ENCODE measurements around the gene SFMBT2. TPM values are rescaled to one million over a fixed set of nuclear protein-coding genes. Genes with fewer than 3 reads are reported as not detected.

Gene SFMBT2
- total and polyA plus RNA-seq, 2 experiments from 2014 or later: 4.3 to 5.9 TPM

DNA sequence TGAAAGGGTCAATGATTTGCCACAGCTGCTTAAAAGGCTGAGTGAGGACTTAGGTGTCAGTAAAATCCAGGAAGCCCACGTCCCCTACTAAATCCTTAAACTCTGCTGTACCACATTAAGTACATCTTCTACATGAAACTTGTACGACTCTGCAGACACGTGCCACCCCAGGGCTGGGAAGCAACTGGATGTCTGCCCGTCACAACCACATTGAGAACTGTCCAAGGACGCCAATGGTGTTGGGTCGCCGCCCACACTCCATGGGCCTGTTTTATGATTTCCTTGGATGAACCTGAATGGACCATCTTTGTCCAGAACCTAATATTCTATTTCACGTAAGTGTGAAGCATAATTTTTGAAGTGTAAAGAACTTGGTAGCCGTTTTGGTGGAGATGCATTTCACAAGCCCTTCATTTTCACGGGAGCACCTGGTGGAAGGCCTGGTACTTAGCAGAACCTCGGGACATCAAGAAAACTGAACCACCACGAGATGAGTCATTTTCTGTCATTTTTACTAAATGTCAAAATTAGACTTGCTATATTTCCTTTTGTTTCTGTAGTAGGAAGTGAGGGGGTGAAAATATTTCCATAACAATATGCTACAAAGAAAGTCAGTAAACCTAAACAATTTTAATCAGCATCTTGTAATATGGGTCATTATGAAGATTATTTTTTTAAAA, 134.9 kb downstream of the SFMBT2 start:
- H3K27ac ChIP-seq: no peak overlapping the region
- no peak overlapping the region for H3K4me3 ChIP-seq
- H3K27me3 ChIP-seq: no peaks in the 10 kb centered on the region
- TF ChIP-seq, protein P1, sequence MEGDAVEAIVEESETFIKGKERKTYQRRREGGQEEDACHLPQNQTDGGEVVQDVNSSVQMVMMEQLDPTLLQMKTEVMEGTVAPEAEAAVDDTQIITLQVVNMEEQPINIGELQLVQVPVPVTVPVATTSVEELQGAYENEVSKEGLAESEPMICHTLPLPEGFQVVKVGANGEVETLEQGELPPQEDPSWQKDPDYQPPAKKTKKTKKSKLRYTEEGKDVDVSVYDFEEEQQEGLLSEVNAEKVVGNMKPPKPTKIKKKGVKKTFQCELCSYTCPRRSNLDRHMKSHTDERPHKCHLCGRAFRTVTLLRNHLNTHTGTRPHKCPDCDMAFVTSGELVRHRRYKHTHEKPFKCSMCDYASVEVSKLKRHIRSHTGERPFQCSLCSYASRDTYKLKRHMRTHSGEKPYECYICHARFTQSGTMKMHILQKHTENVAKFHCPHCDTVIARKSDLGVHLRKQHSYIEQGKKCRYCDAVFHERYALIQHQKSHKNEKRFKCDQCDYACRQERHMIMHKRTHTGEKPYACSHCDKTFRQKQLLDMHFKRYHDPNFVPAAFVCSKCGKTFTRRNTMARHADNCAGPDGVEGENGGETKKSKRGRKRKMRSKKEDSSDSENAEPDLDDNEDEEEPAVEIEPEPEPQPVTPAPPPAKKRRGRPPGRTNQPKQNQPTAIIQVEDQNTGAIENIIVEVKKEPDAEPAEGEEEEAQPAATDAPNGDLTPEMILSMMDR (IDR thresholded peaks at IDR 0.05; ENCODE audit: low read depth, low read length): no peak
- no peaks in the 10 kb centered on the region for H3K4me1 ChIP-seq (ENCODE audit: low read depth)
- no peaks in the 10 kb centered on the region for H3K36me3 ChIP-seq
- no peaks in the 10 kb centered on the region for H3K9me3 ChIP-seq (ENCODE audit: low read depth)
- no peak for DNase-seq (ENCODE audit: low read depth in 1 of 2, low spot score in 1 of 2)

DNA sequence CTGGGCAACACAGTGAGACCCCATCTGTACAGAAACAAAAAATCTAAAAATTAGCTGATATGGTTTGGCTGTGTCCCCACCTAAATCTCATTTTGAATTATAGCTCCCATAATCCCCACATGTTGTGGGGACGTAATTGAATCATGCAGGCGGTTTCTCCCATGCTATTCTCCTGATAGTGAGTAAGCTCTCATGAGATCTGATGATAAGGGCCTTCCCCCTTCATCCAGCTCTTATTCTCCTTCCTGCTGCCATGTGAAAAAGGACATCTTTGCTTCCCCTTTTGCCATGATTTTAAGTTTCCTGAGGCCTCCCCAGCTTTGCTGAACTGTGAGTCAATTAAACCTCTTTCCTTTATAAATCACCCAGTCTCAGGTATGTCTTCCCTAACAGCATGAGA, 136.5 kb downstream of the SFMBT2 start:
- Histone ChIP-seq H3K9me3 (ENCODE audit: low read depth) (no peaks in the 10 kb centered on the region), H3K4me3 (no peak overlapping the region), H3K36me3 (no peaks in the 10 kb centered on the region), H3K27ac (no peak overlapping the region), H3K27me3 (no peaks in the 10 kb centered on the region), H3K4me1 (ENCODE audit: low read depth) (no peaks in the 10 kb centered on the region)
- TF ChIP-seq, protein P1 (IDR thresholded peaks at IDR 0.05; ENCODE audit: low read depth, low read length): no peak
- DNase-seq (ENCODE audit: low read depth in 1 of 2, low spot score in 1 of 2): no peak

DNA sequence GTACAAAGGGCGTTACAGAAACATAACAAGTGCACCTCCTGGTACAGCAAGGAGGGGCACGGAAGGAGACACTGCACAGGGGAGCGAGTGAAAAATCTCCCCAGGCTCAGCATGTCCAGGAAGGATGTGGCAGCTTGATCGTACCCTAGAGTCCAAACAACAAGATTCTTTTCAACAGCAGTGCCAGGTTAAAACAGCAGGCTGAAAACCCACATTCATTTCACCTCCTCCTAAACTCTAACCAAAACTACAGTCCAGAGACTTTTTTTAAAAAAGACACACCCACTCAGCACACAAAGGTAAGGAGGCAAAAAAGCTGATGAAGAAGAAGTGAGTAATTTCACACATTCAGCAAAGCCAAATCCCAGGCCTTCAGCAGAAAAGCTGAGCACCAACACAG, 138.8 kb downstream of the SFMBT2 start:
- H3K27me3 ChIP-seq: no peaks in the 10 kb centered on the region
- no peak overlapping the region for H3K4me3 ChIP-seq
- H3K4me1 ChIP-seq (ENCODE audit: low read depth): no peaks in the 10 kb centered on the region
- no peak for DNase-seq (ENCODE audit: low read depth in 1 of 2, low spot score in 1 of 2)
- no peak overlapping the region for H3K27ac ChIP-seq
- no peaks in the 10 kb centered on the region for H3K9me3 ChIP-seq (ENCODE audit: low read depth)
- H3K36me3 ChIP-seq: no peaks in the 10 kb centered on the region
- TF ChIP-seq, protein P1 (IDR thresholded peaks at IDR 0.05; ENCODE audit: low read depth, low read length): no peak

DNA sequence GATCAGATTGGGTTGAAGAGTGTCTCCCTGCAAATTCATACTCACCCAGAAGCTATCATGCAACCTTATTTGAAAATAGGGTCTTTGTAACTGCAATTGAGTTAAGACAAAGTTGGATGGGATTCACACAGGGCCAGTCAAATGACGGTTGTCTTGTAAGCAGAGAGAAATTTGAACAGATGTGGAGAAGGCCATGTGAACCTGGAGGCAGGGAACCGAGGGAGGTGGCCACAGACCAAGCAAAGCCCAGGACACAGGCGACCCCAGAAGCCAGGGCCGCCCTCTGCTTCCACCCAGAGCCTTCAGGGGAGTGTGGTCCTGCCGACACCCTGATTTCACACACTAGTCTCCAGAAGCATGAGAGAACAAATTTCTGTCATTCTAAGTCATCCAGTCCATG, 140.8 kb downstream of the SFMBT2 start:
- no peak for DNase-seq (ENCODE audit: low read depth in 1 of 2, low spot score in 1 of 2)
- H3K27ac ChIP-seq: no peak overlapping the region
- TF ChIP-seq, protein P1 (IDR thresholded peaks at IDR 0.05; ENCODE audit: low read depth, low read length): no peak
- H3K4me3 ChIP-seq: no peak overlapping the region
- H3K4me1 ChIP-seq (ENCODE audit: low read depth): no peaks in the 10 kb centered on the region
- H3K9me3 ChIP-seq (ENCODE audit: low read depth): no peaks in the 10 kb centered on the region
- no peaks in the 10 kb centered on the region for H3K27me3 ChIP-seq
- H3K36me3 ChIP-seq: no peaks in the 10 kb centered on the region

DNA sequence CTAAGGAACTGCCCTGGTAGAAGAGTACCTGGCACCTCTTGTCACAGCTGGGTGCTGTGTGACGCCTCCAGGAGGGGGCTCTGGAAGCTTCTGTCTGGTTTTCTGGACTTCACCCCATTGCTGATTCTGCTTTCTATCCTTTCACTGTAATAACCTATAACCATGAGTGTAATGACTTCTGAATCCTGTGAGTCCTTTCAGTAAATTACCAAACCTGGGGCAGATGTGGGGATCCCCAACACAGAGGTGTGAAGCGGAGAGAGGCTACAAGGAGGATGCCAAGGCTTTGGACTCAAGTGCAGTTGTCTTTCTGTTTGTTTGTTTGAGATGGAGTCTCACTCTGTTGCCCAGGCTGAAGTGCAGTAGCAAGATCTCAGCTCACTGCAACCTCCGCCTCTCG, 143.7 kb downstream of the SFMBT2 start:
- no peaks in the 10 kb centered on the region for H3K36me3 ChIP-seq
- DNase-seq (ENCODE audit: low read depth in 1 of 2, low spot score in 1 of 2): no peak
- no peak overlapping the region for H3K27ac ChIP-seq
- H3K9me3 ChIP-seq (ENCODE audit: low read depth): no peaks in the 10 kb centered on the region
- no peaks in the 10 kb centered on the region for H3K27me3 ChIP-seq
- TF ChIP-seq, protein P1 (IDR thresholded peaks at IDR 0.05; ENCODE audit: low read depth, low read length): no peak
- no peak overlapping the region for H3K4me3 ChIP-seq
- H3K4me1 ChIP-seq (ENCODE audit: low read depth): peaks cover 16% of the 10 kb centered on the region
